HG03175 (cell line): ENCODE results near the gene SLC25A21.
"Not testable (repeated sequence)": the region's sequence is repeated elsewhere in the genome, so short reads cannot be mapped to it uniquely, and the experiment has no call there.

ENCODE experiments used
- ATAC-seq: cut with Tn5 transposase; IDR thresholded peaks from one replicate; pipeline ENCODE4 v1.9.1; 2021; ENCODE audit warnings: mild to moderate bottlenecking, moderate library complexity; ENCODE audit not compliant: unreplicated experiment

The SLC25A21 gene

GRCh38 chr14:36738269-36738668 lies 434.1 kb downstream of the SLC25A21 start:
- no peak for ATAC-seq

DNA sequence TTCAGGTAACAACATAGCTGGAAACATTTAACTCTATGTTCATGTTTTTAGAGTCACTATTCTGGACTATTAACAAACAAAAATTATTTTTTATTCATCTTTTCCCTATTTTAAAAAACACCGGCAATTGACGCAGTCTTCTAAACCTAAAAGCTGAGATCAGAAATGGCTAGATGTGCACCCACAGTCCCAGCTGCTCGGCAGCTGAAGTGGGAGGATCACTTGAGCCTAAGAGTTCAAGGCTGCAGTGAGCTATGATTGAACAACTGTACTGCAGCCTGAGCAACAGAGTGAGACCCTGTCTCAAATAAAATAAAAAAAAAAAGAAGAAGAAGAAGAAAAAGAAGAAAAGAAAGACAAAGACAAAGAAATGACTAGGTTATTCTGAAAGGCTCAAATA lies 446.3 kb downstream of the SLC25A21 start:
- no peak for ATAC-seq

DNA sequence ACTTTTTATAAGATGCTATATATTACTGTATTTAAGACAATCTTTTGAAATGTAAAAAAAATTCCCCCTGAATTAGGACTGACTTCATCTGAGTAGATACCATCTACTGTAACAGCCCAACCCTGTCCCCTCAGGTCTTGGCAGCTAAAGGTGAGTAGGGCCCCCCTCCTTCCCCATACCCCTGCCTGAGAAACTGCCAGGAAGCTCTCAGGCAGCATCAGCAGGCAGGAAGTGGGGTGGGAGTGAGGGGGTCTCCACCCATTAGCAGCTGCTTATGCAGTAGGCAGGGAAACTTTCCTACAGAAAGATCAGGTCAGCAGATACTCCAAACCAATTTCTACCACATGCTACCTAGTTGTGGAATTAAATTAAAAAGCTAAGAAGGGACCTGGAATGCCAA lies 448.2 kb downstream of the SLC25A21 start:
- no peak for ATAC-seq

- ATAC-seq, result no peak
Observed at GRCh38 chr14:36723530-36723929, 448.9 kb downstream of the SLC25A21 start.

- ATAC-seq, result no peak
Observed at GRCh38 chr14:36721877-36722276, 450.5 kb downstream of the SLC25A21 start.

DNA sequence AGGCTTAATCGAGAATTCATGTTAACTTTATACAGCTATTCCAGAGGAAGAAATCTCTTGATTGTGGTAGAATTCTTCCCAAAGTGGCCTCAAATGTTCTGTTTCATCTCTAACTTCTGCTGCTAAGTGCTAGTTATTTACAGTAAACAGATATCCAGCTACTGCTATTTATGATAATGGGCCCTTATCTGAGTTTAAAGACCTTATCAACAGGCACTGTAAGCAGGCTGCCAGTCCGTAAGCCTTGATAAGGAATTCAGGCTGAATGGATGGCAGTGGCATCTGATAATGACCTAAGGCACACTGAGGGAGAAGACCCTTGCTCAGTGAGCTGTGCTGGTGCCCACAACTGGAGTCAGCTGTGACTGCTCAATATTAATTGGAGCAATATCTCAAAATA lies 451.7 kb downstream of the SLC25A21 start:
- no peak for ATAC-seq

DNA sequence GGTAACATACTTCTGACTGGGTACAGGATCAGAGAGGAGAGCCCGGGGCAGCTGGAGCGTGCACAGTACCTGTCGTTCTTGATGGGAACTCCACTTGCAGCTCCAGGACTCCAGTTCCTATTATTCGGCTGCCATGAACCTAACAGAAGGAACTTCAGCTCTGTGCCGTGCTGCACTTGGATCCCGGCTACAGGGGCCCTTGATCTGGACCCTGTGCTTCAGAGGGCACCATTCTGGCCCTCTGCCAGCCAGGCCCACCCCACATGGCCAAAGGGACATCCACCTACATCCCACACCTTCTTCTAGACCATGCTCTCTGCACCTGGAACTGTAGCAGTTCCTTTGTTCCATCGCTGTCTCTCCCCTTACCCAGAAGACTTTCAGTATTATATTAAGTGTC lies 452.6 kb downstream of the SLC25A21 start:
- no peak for ATAC-seq

DNA sequence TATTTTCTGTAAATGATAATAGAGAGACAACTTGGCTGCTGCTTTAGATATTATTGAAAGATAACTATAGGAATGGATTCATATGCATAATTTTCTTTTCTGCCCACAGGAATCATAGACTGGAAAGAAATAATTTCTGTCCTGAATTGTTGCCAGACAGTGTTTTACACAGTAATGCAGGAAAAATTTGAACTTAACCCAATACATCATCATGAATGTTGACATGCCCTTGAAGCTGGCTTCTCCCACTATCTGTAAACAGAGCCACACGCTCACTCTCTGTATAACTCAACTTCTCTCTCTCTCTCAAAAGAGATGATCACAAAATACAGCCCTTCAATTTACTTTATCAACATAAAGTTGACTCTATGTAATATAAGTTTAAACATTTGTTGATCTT lies 454.2 kb downstream of the SLC25A21 start:
- no peak for ATAC-seq

DNA sequence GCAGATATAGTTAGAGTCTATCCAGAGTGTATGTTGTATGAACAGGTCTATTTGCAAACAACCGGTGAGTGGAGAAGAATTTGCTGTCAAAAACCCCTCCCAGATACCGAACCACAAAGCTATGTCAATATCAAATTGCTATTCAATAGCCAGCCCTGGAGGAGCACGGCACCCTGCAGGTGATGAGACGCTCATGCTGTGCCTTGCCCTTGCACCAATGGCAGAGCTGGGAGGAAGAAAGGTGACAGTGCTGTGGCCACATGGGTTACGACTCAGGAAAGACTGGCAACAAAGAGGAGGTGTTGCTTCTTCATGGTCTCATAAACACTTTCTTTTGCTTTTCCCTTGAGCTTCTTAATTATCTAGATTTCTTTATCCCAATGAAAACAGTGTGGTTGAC lies 455.0 kb downstream of the SLC25A21 start:
- ATAC-seq, result no peak

GRCh38 chr14:36716614-36717184 lies 455.7 kb downstream of the SLC25A21 start:
- no peak for ATAC-seq

- ATAC-seq, result no peak
Observed at GRCh38 chr14:36713960-36714703, 458.3 kb downstream of the SLC25A21 start.

DNA sequence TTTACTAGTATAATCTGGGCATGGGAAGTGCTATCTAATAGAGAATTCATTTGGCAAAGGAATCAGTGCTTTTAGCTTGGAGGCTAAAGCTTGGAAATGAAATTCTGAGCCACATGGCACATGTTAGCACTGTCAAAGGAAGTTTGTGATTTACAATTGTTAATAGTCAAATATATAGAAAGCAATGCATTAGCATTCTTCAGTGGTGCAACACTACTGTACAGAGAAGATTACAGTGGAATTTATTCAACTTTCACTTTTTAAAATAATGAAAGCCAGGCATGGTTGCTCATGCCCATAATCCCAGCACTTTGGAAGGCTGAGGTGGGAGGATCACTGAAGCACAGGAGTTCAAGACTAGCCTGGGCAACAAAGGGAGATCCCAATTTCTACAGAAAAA lies 464.8 kb downstream of the SLC25A21 start:
- no peak for ATAC-seq

- ATAC-seq, result no peak
Observed at GRCh38 chr14:36702474-36702873, 469.9 kb downstream of the SLC25A21 start.

DNA sequence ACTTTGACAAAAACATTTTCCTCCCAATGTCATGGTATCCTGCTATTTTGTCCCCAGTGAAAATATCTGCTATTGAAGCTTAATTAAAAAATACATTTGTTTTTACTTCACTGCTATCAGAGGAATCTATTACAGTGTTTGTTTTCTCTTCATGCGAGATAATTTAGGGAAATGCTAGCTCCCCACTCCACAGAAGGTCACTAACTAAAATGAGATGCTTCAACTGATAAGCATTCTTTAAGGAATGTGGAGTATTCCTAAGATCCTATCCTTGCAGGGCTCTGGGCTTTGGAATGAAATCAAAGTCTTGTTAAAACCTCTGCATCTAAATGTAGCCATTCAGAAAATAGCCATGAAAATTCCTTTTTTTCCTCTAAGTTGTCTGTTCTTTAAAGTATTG lies 471.3 kb downstream of the SLC25A21 start:
- ATAC-seq, result no peak

GRCh38 chr14:36700651-36701050 lies 471.8 kb downstream of the SLC25A21 start:
- ATAC-seq, result no peak

- ATAC-seq, result not testable (repeated sequence)
Observed at GRCh38 chr14:36699420-36699819, 473.0 kb downstream of the SLC25A21 start.

- no peak for ATAC-seq
Observed at GRCh38 chr14:36690311-36691040, 481.9 kb downstream of the SLC25A21 start.

- no peak for ATAC-seq
Observed at GRCh38 chr14:36684946-36685345, 487.5 kb downstream of the SLC25A21 start.

- no peak for ATAC-seq
Observed at GRCh38 chr14:36683083-36683724, 489.2 kb downstream of the SLC25A21 start.

- no peak for ATAC-seq
Observed at GRCh38 chr14:36682338-36682737, 490.1 kb downstream of the SLC25A21 start.

- no peak for ATAC-seq
Observed at GRCh38 chr14:36676236-36676635, 496.2 kb downstream of the SLC25A21 start.

DNA sequence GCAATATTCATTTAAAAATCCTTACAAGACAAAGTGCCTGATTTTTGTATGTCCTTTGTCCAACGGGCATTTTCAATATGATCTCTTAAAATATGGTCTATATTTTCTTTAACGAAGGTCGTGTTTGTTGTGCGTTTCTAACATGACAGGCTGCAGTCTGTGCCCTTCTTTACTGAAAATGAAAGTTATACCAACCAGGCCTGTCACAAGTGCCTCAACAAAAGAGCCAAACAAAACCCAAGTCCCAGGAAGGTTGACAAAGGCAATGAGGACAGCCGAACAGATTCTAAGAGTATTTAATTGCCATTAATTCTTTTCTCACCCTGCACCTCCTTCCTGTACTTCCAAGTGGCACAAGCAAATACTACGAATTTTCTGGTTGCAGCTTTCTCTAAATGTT lies 496.8 kb downstream of the SLC25A21 start:
- ATAC-seq, result no peak
